Calu3 (cell line): ENCODE measurements around the gene STIM1. TPM values are rescaled to one million over a fixed set of nuclear protein-coding genes. Genes with fewer than 3 reads are reported as not detected.

Source experiments
- BruUV-seq: library from RNA; stranded (reverse); fragments of 400-500 nt; replicated peaks from 2 replicates; lab custom pipeline; 2021; lab: Mats Ljungman, UMichigan
- CTCF ChIA-PET: fragments of 300-600 bp; sonication (Branson Sonifier 250); formaldehyde crosslinking; loops from one replicate; lab custom pipeline; 2022; ENCODE audit warnings: antibody characterized with exemption; lab: Charles Lee
- DNase-seq: peaks from one replicate; pipeline ENCODE4 v3.0.0; 2022
- H3K27ac Mint-ChIP-seq: one replicate; pipeline ENCODE4 v1.8.0; 2022; ENCODE audit warnings: mixed read lengths; ENCODE audit not compliant: unreplicated experiment
- H3K27me3 Mint-ChIP-seq: one replicate; pipeline ENCODE4 v1.8.0; 2022; ENCODE audit warnings: mixed read lengths; ENCODE audit not compliant: unreplicated experiment
- H3K36me3 Mint-ChIP-seq: one replicate; pipeline ENCODE4 v1.8.0; 2022; ENCODE audit warnings: mild to moderate bottlenecking, moderate library complexity, mixed read lengths; ENCODE audit not compliant: insufficient read depth, unreplicated experiment
- H3K4me1 Mint-ChIP-seq: one replicate; pipeline ENCODE4 v1.8.0; 2022; ENCODE audit warnings: mild to moderate bottlenecking, low read depth, mixed read lengths; ENCODE audit not compliant: unreplicated experiment
- H3K4me3 Mint-ChIP-seq: one replicate; pipeline ENCODE4 v1.8.0; 2022; ENCODE audit warnings: mild to moderate bottlenecking, low read depth, moderate library complexity, mixed read lengths; ENCODE audit not compliant: unreplicated experiment
- H3K9me3 Mint-ChIP-seq: one replicate; pipeline ENCODE4 v1.8.0; 2022; ENCODE audit warnings: low read depth, mixed read lengths; ENCODE audit not compliant: unreplicated experiment
- intact Hi-C: fragments of 100-400 bp; cut with micrococcal nuclease; formaldehyde crosslinking; loops from one replicate; pipeline ENCODE4 v1.10.0; 2022; ENCODE audit not compliant: unreplicated experiment
- total RNA-seq: library from RNA; stranded (reverse); gene quantifications from 2 replicates; pipeline ENCODE4 v1.2.3, GENCODE V29; 2022
- TF ChIP-seq, protein P1 (sequence below): fragments of 200-600 bp; IDR thresholded peaks from one replicate; pipeline ENCODE4 v1.8.0; 2022; ENCODE audit warnings: antibody characterized with exemption; ENCODE audit not compliant: unreplicated experiment

The STIM1 gene
- total RNA-seq, 1 experiment from 2014 or later: 60.1 TPM

GRCh38 chr11:3942956-3943497, 87.6 kb downstream of the STIM1 start:
- H3K4me3 Mint-ChIP-seq: no peak overlapping the region
- no peaks in the 10 kb centered on the region for H3K9me3 Mint-ChIP-seq
- intact Hi-C loops: no loop called here
- no peak overlapping the region for H3K27ac Mint-ChIP-seq
- no TSS peak for BruUV-seq
- TF ChIP-seq, protein P1, sequence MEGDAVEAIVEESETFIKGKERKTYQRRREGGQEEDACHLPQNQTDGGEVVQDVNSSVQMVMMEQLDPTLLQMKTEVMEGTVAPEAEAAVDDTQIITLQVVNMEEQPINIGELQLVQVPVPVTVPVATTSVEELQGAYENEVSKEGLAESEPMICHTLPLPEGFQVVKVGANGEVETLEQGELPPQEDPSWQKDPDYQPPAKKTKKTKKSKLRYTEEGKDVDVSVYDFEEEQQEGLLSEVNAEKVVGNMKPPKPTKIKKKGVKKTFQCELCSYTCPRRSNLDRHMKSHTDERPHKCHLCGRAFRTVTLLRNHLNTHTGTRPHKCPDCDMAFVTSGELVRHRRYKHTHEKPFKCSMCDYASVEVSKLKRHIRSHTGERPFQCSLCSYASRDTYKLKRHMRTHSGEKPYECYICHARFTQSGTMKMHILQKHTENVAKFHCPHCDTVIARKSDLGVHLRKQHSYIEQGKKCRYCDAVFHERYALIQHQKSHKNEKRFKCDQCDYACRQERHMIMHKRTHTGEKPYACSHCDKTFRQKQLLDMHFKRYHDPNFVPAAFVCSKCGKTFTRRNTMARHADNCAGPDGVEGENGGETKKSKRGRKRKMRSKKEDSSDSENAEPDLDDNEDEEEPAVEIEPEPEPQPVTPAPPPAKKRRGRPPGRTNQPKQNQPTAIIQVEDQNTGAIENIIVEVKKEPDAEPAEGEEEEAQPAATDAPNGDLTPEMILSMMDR: no peak
- no peaks in the 10 kb centered on the region for H3K36me3 Mint-ChIP-seq
- DNase-seq: no peak
- peaks cover 19% of the 10 kb centered on the region for H3K4me1 Mint-ChIP-seq
- CTCF ChIA-PET: interaction anchor here (1.1 kb wide), 1 partner anchor 10 kb away, joined by 3 read pairs; no protein-coding TSS in a partner anchor
- no peaks in the 10 kb centered on the region for H3K27me3 Mint-ChIP-seq

DNA sequence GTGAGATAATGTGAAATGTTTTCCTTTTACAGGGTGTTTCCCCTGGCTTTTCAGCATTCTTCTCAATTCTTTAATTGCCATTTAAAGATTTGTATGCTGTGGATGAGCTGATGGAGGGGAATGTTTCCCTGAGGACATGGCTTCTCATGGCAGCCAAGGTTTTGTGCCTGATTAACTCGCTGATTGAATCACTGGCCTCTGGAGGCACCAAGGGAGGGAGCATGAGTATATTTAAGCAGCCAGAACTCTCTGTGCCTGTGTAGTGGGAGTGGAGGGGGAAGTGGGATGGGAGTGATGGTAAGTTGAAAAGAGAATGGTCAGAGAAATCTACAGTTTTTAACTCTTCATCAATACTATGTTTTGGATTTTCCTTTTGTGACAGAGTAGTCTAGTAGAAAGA, 88.7 kb downstream of the STIM1 start:
- BruUV-seq: no TSS peak
- H3K36me3 Mint-ChIP-seq: no peaks in the 10 kb centered on the region
- TF ChIP-seq, protein P1: no peak
- CTCF ChIA-PET: no interaction called here
- H3K9me3 Mint-ChIP-seq: no peaks in the 10 kb centered on the region
- H3K4me1 Mint-ChIP-seq: peaks cover 13% of the 10 kb centered on the region
- no peak overlapping the region for H3K4me3 Mint-ChIP-seq
- no peak for DNase-seq
- H3K27me3 Mint-ChIP-seq: no peaks in the 10 kb centered on the region
- no peak overlapping the region for H3K27ac Mint-ChIP-seq
- intact Hi-C loops: no loop called here

DNA sequence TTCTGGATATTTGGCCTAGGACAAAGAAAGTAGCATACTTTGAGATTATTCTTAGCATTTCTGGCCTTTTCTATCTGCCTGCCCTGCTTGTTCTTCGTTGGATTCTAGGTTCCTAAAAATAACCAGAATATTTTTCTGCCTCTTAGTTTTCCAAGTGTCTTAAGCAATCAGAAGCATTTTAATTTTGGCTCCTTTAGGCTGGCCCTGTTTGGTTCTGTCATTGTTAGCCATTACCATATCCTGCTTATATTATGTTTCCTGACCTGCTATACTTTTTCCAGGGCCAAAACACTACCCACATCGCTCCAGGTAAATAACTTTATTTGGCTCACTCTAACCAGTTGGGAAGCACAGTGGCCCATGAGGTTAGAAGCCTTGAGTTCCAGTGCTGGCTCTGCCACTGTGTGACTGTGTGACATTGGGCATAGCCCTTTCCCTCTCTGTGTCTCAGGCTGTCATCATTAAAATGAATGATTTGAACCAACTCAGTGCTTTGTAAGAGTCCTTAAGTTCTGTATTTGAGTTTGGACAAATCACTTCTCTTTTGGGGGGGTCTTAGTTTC, 91.1 kb downstream of the STIM1 start:
- Mint-ChIP-seq H3K27me3 (no peaks in the 10 kb centered on the region), H3K27ac (no peak overlapping the region), H3K4me3 (no peak overlapping the region), H3K4me1 (no peaks in the 10 kb centered on the region), H3K9me3 (no peaks in the 10 kb centered on the region), H3K36me3 (no peaks in the 10 kb centered on the region)
- BruUV-seq: no TSS peak
- intact Hi-C loops: no loop called here
- CTCF ChIA-PET: no interaction called here
- DNase-seq: no peak
- TF ChIP-seq, protein P1: no peak

DNA sequence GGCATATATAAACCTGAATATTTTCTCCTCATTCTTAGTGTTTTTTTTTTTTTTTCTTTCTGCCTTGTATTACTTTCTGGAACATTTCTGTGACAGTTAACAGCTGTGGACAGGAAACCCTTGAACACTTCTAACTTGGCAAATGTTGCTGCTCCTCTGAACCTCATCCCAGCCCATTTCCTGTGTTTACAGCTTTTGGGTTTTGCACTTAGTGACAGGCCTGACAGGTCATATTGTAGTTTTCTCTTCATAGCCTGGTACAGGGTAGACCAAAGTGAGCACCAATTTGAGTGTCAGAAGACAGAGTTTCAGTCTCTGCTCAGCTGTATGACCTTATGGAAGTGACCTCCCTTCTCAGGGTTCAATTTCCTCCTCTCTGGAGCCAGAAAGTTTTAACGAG, 91.6 kb downstream of the STIM1 start:
- no peak for DNase-seq
- intact Hi-C loops: no loop called here
- Mint-ChIP-seq H3K27ac (no peak overlapping the region), H3K4me1 (no peaks in the 10 kb centered on the region), H3K27me3 (no peaks in the 10 kb centered on the region), H3K36me3 (no peaks in the 10 kb centered on the region), H3K4me3 (no peak overlapping the region), H3K9me3 (no peaks in the 10 kb centered on the region)
- CTCF ChIA-PET: no interaction called here
- no TSS peak for BruUV-seq
- TF ChIP-seq, protein P1: no peak
